ENCODE results near the gene NLGN2. TPM values are rescaled to one million over a fixed set of nuclear protein-coding genes. Genes with fewer than 3 reads are reported as not detected.

The NLGN2 gene
- total RNA-seq, 1 donor from 2014 or later = 68.4 TPM

GRCh38 chr17:7417056-7417655 lies 9.5 kb downstream of the NLGN2 start:
- Mint-ChIP-seq H3K9me3 (no peaks in the 10 kb centered on the region), H3K36me3 (peaks cover 9% of the 10 kb centered on the region), H3K4me3 (no peak overlapping the region), H3K27ac (no peak overlapping the region), H3K4me1 (ENCODE audit: unreplicated experiment) (peaks cover 21% of the 10 kb centered on the region), H3K27me3 (no peaks in the 10 kb centered on the region)
- TF ChIP-seq CTCF (conservative IDR thresholded peaks at IDR 0.05) = no peak
- no peak for DNase-seq (ENCODE audit: extremely low spot score, unreplicated experiment)

GRCh38 chr17:7418472-7419152 lies 11.0 kb downstream of the NLGN2 start:
- H3K36me3 Mint-ChIP-seq = peaks cover 7% of the 10 kb centered on the region
- no peak for DNase-seq (ENCODE audit: extremely low spot score, unreplicated experiment)
- H3K4me3 Mint-ChIP-seq = no peak overlapping the region
- H3K4me1 Mint-ChIP-seq (ENCODE audit: unreplicated experiment) = peaks cover 12% of the 10 kb centered on the region
- no peak overlapping the region for H3K27ac Mint-ChIP-seq
- no peak for TF ChIP-seq CTCF (conservative IDR thresholded peaks at IDR 0.05)
- no peaks in the 10 kb centered on the region for H3K9me3 Mint-ChIP-seq
- H3K27me3 Mint-ChIP-seq = no peaks in the 10 kb centered on the region

GRCh38 chr17:7419819-7420610 lies 12.4 kb downstream of the NLGN2 start, which contains the start of gene SPEM1:
Gene SPEM1, plus strand, starts transcription at chr17:7420324. Its CDS starts 61 bp downstream, at chr17:7420385.
- H3K9me3 Mint-ChIP-seq = no peaks in the 10 kb centered on the region
- peaks cover 12% of the 10 kb centered on the region for H3K4me1 Mint-ChIP-seq (ENCODE audit: unreplicated experiment)
- H3K36me3 Mint-ChIP-seq = peaks cover 7% of the 10 kb centered on the region
- DNase-seq (ENCODE audit: extremely low spot score, unreplicated experiment) = no peak
- H3K27me3 Mint-ChIP-seq = no peaks in the 10 kb centered on the region
- no peak for TF ChIP-seq CTCF (conservative IDR thresholded peaks at IDR 0.05)
- H3K27ac Mint-ChIP-seq = peak within 1 kb of the TSS; percentile 73
- no peak within 1 kb of the TSS for H3K4me3 Mint-ChIP-seq

- H3K27me3 Mint-ChIP-seq = no peaks in the 10 kb centered on the region
- TF ChIP-seq CTCF (conservative IDR thresholded peaks at IDR 0.05) = no peak
- no peak overlapping the region for H3K27ac Mint-ChIP-seq
- no peak overlapping the region for H3K4me3 Mint-ChIP-seq
- no peak for DNase-seq (ENCODE audit: extremely low spot score, unreplicated experiment)
- H3K4me1 Mint-ChIP-seq (ENCODE audit: unreplicated experiment) = peaks cover 12% of the 10 kb centered on the region
- peaks cover 6% of the 10 kb centered on the region for H3K36me3 Mint-ChIP-seq
- H3K9me3 Mint-ChIP-seq = no peaks in the 10 kb centered on the region
Observed at GRCh38 chr17:7421186-7421585, 13.5 kb downstream of the NLGN2 start.

GRCh38 chr17:7423679-7424078 lies 16.0 kb downstream of the NLGN2 start:
- Mint-ChIP-seq H3K4me1 (ENCODE audit: unreplicated experiment) (peaks cover 12% of the 10 kb centered on the region), H3K27ac (no peak overlapping the region), H3K36me3 (no peaks in the 10 kb centered on the region), H3K9me3 (no peaks in the 10 kb centered on the region), H3K27me3 (no peaks in the 10 kb centered on the region), H3K4me3 (no peak overlapping the region)
- no peak for TF ChIP-seq CTCF (conservative IDR thresholded peaks at IDR 0.05)
- no peak for DNase-seq (ENCODE audit: extremely low spot score, unreplicated experiment)
